GM19395 (cell line): Measurements from ENCODE around the gene MAB21L1.

Experiments
- ATAC-seq: cut with Tn5 transposase; IDR thresholded peaks from one replicate; pipeline ENCODE4 v1.9.1; 2021; ENCODE audit warnings: mild to moderate bottlenecking, moderate library complexity; ENCODE audit not compliant: unreplicated experiment

MAB21L1 gene

DNA sequence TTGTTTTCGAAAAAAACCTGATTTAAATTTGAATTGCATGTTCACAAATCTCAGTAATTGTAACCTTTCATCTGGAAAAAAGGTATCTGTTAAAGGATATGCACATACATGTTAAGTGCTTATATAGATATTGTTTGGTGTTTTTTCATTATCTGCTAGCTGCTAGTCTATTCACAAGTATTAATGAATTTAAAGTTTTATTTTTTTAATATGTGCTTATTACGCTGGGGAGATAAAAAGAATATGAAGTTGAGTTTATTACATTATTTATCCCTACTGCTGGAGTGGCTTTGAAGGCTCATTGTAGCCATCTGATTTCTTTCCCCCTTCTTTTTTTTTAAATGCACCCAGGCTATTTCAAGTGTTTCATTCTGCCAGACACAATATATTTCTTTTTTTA is 3.9 kb upstream of the MAB21L1 start:
- ATAC-seq, result no peak

DNA sequence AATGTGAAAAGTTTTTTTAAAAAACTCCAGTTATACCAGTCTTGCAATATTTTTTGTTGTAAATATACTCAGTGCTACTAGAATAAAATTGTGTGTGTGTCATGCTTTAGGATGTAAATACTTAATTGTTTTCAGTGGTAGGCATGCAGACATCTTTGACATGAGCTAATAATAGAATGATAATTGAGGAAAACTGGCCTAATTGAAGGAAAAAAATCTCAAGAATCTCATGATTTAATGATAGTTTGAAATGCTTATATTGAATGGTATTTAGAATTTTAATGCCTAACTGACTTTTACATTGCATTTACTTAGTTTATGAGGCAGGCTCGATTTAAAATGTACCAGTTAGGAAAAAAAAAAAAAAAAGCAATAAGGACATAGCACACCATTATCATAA is 3.2 kb upstream of the MAB21L1 start:
- ATAC-seq, result no peak

DNA sequence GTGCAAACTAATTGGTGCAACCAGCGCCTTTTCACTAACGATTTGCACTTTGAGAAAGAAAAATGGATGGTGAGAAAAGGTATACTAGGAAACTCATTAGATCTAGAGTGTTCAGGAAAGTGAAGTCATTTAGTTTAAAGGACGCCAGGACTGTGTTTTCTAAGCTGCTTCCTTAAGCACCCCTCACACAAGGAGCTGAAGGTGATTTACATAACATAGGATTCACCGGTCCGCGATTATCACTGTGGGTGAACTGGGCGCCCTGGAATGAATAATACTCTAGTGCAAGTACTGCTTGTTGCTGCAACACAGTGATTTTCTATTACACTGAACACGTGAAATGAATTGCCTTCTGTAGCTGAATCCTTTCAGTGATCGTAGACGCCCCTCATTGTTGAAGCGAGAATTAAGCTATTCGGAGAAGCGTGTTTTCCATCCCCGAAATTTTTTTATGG is 2.6 kb upstream of the MAB21L1 start:
- ATAC-seq, result no peak

DNA sequence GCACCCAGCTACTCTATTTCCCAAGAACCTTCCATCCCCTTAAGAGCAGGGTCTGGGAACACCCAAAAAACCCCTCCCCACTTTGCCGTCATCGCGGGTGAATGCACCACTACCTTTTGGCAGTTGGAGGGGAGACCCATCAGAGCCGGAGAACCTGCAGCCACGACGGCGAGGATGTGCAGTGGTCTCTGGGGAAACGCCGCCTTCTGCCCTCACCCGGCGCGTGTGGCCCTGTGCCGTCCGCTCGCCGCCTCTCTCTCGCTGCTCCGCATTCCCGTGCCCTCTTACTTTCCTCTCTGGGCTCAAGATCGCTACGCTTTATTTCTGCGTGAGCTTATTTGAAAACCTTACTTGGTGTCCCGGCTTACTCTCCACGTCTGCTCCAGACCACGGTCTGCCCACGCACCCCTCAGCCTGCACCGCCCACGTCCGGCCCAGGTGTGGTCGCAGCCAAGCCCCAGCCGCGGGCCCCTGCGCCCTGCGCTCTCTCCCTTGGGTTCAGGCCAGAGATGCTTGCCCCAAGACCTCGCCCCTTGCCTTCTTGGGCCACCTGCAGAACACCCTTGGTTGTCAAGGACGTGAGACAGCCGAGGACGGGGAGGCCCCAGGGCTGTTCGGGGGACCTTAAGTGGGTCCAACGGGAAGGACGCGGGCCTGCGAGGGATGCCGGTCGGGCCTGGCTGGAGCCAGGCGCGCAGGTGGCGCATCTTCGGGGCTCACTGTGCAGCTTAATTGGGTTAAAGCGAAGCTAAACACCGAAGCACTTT is 2.0 kb upstream of the MAB21L1 start:
- no peak for ATAC-seq

DNA sequence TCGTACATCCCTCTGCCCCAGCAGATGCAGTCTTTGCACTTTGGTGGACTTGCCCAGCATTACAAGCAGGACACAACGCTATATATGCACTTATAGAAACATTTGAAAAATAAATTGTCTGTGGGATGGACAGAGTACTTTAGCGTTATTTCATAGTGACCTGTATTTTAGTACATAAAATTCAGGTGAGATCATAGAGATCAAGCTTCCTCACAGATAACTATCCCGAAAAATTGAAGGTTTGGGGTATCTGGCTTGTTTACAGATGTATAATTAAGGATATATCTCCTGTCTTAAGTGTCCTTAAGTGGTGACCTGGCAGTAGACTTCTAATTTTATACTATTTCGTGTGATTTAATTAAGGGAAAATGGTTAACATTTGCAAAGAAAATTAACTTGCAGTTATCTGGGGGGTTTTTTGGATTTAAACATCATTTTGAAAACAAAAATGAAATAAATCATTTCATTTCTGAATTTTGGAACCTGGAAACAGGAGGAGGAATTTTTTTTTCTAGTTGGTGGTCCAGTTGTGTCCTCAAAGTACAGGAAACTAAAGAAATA is 977 bp upstream of the MAB21L1 start:
- no peak for ATAC-seq

DNA sequence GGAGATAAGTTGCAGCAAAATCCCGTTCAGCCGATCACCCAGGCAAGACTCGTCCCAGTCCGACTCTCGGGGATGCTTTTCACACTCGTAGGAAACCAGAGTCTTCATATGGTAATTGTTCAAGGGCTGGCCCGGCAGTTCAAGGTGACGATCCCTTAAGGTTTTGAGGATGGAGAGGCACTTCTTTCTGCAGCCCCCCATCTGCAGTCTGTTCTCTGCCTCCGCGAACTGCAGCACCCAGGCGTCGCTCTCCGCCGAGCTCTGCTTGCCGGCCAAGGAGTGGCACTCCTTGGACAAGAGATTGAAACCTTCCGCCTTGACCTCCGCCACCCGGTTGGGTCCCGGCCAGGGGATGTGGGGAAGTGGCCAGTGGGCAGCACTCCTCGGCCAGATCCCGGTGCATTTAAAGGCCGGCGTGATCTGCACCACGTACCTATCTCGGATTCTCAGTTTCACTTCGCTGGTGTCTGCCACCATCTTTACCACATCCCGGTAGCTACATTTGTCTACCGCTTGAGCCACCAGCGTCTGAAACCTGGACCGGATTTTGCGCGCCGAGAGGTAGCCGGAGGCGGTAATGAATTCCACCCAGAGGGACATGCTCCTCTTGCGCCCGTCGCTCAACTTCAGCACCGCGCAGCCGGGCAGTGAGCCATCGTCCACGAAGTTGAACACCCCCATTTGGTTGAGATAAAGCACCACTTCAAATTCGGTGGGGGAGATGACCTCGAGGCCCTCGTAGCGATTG is 1.1 kb downstream of the MAB21L1 start:
- ATAC-seq, result peak; percentile 56

DNA sequence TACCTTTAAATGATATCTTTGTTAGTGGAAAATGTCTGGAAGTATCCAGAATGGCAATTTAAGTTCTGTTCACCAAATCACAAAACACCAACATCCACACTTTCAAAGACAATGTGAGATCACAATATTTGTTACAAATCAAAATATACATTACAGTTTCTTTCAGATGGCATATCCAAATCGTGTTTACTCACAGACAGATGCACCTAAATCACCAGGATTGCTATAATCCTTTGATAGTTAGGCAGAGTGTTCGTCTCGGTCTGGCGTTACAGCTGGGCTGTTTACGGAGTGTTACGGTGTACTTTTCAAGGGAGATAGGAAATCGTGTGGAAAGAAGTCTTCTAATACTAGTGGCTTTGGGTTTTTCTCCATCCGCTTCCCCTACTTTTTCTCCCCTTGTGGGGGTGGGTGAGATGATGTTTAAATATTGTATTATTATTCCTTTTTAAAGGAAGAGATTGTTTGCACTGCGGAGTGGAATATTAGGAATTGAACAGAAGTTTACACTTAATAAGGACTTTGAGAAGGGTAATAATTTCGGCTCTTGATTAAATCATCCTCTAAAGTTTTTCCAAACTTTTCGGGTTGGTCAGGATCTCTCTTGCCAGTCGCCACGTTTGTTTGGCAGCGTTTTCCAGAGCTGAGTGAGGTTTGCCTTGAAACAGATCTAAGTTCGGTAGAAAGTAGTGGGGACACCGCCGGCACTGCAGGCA is 1.8 kb downstream of the MAB21L1 start:
- no peak for ATAC-seq

DNA sequence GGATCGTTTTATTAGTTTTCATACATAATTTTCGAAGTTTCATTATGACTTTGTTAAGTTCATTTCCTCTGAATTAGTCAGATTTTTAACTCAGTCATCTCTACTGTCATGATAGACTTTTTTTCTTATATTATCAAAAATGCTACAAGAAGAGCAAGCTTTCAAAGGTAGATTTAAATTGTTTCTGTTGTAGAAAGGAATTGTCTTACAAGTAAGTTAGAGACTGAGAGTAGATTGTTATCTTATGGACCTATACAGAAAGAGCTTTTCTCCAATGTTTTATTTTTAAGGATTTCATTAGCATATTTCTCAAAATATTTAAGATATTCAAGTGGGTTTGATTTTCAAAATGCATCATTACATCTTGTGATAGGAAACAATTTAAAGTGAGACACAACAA is 2.7 kb downstream of the MAB21L1 start:
- no peak for ATAC-seq

DNA sequence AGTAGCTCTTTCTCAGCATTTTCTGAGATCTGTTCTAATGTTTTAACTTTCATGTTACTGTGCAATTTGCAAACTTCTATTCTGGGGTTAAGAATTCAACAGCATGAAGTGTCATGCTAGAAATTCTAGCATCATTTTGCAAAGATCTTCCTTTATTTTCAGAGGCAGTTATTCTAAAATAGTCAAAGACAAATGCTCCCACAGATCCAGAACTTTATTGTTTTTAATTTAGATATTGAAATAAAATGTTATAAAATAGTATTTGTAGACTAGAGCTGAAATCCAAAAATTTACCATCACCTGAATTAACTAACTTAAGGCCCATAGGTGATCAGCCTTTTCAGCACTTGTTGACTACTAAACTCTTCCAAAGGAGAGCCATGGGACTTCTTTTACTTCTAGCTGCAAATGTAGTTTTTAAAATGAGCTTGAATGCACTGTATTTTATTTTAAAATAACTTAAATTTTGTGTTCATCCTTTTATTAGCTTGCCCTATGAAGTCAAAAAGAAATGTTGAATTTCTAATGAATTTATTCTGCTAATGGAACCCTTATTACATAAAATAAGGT is 3.2 kb downstream of the MAB21L1 start:
- no peak for ATAC-seq

DNA sequence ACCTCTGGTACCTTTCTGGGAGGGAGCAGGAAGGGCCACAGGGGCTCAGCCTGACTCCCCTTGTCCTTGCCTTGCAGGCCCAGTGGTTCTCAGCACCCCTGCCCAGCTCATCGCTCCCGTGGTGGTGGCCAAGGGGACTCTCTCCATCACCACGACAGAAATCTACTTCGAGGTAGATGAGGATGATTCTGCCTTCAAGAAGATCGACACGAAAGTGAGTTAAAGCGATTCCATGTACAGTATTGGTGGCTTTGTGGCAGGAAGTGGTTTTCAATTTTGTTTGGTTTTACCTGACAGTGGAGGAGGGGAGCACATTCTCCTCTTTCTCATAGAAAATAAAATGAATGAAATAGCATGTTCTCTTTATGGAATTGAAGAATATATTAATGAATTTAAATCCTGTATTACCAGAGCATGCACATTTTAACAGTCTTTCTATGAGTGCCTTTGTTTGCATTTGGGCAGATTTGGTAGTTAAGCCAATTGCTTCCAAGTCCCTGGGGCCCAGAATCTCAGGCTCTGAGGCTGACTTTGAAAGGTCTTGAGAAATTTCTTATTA is 4.1 kb downstream of the MAB21L1 start:
- ATAC-seq, result no peak

DNA sequence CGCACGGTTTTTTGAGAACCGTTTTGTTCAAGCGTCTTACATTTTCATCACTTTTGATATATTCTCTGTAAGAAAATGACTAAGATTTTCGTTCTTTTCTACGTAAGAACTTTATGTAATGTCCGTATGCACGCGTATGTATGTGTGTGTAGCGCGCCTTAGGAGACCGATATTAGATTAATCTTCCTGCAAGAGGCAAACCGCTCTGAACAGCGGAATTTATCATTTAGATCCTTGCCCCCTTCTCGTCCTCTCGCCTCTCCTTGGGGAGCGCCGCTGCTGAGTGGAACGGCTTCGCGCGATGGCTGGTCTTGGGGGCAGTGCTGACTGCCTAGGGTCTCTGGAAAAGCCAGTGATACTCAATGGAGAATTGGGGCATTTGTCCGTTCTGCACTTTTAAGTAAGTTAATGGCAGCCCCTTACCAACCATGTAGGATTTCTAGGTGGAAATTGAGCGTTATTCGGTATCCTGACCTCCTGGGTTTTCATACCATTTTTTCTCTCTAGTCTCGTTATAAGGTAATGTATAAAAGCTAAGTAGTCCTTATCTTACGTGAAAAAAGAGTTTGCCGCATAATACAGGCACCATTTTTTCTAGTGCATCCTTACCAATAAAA is 4.7 kb downstream of the MAB21L1 start:
- no peak for ATAC-seq

DNA sequence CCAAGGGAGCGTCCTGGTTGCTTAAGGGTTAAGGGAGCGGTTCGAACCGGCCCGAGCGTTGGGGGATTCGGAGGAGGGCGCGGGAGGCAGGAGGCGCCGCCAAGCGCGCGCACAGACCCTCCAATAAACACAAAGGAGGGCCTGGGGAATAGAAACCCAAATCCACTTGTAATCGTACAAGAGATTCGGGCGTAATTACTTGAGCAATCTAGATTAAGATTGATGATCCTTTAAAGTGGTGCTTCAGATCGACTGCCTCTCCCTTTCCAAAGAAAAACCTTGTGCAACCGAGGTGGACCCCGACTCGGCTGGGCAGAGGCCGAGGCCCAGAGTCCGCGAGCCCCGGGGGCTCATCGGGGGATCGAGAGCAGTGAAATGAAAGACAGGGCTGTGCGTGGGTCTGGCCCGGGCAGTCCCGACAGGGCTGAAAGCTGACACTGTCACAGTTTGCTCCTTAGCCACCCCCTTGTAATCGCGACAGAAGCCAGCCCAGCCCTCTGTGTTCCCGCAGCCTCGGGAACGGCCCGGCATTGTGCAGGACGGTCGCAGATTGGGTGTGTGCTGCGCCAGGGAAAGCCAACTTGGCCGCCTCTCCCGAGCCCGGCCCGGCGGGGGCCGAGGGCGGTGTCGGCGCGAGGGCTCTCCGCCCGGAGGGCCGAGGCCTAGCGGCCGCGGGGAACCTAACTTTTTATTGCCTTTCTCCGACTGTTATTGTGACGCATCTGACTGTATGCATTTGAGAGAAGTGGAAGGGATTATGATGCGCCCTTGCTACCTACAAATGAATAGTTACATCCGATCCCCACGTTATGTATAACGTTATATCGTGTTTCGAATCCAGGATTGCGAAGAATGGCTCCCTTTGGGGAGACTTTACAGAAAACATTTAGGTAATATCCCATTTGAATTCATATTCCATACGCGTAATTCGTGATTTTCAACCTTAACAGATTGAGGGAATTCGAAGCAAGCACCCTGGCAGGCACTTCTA is 5.5 kb downstream of the MAB21L1 start:
- ATAC-seq, result no peak

DNA sequence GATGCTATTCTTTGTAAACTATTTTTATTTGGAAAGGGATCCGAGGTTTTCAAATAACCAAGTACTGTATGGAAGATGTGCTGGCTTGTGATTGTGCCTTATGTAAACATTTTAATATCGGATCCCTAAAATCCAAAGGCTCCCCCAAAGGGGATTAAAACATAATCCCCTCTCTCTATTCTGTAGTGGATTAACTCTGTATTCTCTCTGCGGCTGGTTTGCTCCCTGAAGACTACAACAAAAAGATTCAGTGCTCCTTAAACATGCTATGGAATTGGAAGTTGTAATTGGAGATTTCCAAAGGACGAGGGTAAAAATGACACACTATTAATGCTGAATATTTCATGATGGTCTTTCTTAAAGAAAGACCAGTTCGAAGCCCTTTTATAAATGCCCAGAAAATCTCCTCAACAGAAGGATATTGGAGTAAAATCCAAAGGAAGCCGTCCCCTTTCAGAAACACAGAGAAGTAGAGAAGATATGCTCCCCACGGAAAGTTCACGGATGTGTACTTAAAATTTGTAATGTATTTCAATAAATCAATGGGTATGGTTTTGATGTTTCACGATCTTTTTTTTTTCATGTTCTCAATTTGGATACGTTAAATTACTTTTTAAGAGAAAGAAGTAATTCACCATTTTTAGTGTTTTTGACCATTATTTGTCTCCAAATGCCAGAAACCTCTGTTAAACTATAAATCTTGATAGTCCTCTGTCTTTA is 6.5 kb downstream of the MAB21L1 start:
- ATAC-seq, result no peak

DNA sequence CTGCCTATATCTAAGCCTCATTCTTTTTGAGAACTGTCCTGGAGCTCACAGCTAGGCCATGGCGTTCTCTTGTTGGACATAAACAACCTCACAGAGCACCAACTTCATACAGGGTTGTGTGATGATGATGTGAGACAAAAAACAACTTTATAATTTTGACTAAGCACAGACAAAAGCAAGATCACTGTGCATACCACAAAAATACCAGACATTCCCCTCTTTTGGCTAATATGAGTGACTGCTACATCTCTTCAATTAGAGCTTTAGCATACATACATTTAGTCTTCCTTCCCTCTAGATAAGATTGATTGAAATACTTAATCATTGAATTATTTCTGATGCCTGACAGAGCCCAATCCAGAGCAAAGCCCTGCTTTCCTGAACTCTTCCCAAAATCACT is 8.3 kb downstream of the MAB21L1 start:
- ATAC-seq, result no peak

DNA sequence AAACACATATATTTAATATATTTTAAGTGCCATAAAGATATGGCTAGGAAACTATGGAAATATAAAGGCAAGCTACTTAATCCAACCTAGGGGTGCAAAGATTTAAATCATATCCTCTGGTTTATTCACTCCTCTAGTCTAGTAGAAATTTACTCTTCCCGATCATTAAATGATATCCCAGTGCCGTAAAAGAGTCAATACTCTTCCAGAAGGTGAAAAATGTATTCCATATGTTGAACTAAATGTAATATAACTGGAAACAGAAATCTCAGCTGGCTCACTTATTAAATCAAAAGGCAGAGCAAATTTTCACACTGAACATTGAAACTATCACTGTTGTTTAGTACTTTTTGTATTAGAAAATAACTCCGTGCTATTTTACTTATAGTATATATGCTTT is 11.1 kb downstream of the MAB21L1 start:
- ATAC-seq, result no peak

DNA sequence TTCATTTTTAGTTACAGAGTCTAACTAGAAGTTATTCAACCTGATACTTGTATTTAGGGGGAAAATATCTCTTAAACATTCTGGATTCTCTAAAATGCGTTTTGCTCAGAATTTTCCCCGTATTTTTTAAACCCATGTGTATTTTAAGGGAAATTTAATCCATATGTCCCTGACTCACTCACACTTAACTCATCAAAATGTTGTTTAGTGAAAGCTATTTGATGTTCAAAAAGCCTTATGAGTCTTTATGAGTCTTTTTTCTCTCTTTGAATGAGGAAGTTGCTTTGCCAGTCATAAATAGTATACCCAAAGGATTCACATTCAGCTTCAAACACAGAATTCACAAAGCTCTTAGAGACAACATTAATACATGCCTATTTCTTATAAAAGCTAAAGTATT is 16.4 kb downstream of the MAB21L1 start:
- no peak for ATAC-seq

DNA sequence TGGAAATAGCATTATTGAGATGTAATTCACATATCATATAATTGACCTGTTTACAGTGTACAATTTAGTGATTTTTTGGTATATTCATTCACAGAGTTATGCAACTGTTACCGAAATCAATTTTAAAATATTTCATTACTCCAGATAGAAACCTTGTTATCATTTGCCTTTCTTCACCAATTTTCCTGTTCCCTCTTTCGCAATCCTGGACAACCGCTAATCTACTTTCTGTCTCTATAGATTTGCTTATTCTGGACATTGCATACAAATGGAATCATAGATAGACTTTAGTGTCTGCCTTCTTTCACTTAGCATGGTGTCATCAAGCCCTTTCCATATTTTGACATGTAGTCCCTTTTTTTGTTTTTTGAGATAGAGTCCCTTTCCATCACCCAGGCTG is 19.2 kb downstream of the MAB21L1 start:
- ATAC-seq, result no peak

DNA sequence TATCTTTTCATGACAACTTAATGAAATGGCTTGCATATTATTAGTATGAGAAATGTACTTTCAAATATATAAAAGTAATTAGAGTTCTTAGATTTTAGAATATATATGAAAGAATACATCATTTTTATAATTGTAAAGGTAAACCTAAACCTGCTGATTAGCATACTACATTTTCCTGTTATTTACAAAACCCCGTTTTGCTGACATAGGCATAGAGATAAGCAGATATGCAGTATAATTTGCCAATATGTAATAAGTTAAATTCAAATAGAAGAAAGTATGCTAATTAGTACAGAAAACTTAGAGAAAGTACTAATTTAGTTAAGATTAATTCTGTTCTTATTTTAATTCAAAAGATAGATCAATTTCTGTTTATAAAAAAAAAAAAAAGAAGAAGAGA is 21.5 kb downstream of the MAB21L1 start:
- no peak for ATAC-seq

DNA sequence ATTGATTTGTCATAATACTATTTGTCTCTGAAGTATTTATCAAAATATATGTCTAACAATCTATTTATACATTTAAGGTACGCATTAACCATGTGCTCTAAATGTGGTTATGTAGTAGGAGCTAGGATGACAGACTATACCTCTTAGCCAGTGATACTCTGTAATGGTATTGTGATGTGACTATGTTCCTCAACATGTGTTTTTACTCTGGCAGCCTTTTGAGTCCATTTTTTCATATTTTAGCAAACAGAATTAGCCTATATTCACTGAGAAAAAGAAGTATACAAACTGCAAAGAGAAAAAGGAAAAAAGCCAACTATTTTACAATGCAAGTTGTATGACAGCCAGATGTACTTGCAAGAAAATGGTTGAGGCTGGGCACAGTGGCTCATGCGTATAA is 26.7 kb downstream of the MAB21L1 start:
- ATAC-seq, result no peak
